T-helper 1 cell (primary cell): ENCODE results near the gene MYBPH.

ENCODE experiments used
- DNase-seq, 5 donors: peaks; one replicate each; pipeline ENCODE4 v3.0.0-alpha.2; 2012 to 2020

The MYBPH gene

DNA sequence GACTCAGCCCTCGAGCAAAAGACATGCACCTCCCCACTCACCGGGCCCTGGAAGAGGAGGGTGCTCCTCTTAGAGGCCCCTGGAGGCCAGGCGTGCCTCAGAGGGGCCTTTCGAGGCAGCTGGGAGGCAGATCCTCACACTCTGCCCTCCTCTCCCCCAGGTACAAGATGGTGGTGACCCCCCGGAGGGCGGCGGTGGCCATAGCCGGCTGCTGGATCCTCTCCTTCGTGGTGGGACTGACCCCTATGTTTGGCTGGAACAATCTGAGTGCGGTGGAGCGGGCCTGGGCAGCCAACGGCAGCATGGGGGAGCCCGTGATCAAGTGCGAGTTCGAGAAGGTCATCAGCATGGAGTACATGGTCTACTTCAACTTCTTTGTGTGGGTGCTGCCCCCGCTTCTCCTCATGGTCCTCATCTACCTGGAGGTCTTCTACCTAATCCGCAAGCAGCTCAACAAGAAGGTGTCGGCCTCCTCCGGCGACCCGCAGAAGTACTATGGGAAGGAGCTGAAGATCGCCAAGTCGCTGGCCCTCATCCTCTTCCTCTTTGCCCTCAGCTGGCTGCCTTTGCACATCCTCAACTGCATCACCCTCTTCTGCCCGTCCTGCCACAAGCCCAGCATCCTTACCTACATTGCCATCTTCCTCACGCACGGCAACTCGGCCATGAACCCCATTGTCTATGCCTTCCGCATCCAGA is 10.4 kb downstream of the MYBPH start:
- DNase-seq, result no peak

DNA sequence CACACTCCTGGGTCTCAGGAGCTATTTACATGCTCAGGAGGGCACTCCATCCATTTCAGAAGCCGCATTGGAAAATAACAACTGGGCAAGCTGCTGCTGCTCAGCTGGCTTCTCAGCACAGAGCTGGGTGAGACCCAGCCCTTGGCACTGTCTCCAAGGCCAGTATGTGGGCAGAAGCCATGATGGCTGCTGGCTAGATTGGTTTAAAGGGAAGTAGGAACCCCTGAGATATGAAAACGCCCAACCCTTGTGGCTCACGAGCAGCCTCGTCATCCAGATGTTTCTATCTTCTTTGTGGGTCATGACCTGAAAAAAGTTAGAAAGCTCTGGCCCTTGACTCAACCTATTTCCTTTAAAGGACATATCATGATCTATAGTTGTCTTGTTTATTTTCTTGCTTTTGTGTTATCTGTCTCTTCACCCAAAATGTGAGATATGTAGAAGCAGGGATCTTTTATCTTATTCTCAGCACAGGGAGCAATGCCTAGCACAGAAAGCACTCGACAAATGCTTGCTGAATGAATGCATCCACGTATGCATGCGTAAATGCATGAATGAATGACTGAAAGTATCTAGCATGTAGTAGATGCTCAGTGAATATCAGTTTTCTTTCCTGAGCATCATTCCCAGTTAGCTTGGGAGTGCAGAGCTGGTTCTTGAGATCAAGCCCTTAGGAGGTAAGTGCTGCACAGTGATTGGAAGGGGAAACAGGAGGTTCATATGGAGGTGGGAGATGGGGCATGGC is 11.6 kb downstream of the MYBPH start:
- DNase-seq, result no peak

DNA sequence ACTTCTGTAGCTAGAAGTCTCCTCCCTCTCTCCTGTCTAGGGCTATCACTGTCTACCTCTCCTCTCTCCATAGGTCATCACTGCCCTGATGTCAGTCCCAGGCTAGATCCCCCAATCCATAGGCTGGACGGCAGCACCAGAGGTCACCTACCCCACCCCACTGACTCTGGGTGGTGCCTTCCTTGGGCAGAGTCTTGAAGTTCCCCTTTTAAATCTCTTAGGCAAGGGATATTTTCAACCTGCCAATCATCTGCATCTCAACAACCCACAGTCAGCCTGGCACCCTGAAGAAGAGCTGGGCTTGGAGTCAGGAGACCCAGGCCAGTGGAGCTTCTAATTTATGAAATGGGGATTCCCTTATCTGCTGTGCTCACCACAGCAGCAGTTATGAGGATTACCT is 13.2 kb downstream of the MYBPH start:
- no peak for DNase-seq

DNA sequence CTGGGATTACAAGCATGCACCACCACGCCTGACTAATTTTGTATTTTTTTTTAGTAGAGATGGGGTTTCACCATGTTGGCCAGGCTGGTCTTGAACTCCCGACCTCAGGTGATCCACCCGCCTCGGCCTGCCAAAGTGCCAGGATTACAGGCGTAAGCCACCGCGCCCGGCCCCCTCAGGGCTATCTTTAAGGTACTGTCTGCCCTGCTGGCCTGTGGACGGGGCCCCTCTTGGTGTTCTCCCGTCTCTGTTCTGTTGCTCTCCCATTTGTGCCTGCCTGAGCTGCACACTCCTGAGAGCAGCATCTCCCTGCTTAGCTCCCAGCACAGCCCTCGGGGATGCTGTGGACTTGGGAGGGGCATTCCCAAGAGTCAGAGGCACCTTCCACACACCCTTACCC is 13.9 kb downstream of the MYBPH start:
- no peak for DNase-seq

DNA sequence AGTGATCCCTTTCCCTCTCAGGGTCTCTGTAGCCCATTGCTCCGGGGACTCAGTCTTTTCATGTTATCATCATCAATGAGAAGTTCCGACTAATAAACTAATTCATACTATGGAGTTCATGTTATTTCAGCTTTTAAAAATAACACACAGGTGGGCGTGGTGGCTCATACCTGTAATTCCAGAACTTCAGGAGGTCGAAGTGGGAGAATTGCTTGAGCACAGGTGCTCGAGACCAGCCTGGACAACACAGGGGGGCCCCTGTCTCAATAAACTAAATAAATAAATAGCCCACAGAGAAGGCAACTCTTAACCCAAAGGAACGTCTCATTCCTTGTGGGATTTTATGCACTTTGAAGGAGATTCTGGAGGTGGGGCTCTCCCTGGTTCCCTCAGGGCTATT is 14.5 kb downstream of the MYBPH start:
- no peak for DNase-seq

DNA sequence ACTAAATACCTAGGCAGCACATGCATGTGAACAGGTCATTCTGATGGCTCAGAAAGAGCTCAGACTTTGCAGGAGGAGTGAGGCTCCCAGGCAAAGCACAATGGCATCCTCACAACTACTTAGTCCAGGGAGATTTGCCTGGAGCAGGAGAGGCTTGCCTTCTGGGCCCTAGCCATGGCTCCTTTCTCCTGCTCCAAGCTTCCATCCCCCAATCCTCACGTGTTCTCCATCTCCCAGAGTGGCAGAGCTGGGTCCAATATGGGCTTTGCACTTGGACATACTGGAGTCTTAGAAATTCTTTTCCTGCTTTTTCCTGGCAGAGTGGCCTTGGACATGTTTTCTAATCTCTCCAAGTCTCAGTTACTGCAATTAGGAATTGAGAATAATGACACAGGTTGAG is 15.8 kb downstream of the MYBPH start:
- no peak for DNase-seq

DNA sequence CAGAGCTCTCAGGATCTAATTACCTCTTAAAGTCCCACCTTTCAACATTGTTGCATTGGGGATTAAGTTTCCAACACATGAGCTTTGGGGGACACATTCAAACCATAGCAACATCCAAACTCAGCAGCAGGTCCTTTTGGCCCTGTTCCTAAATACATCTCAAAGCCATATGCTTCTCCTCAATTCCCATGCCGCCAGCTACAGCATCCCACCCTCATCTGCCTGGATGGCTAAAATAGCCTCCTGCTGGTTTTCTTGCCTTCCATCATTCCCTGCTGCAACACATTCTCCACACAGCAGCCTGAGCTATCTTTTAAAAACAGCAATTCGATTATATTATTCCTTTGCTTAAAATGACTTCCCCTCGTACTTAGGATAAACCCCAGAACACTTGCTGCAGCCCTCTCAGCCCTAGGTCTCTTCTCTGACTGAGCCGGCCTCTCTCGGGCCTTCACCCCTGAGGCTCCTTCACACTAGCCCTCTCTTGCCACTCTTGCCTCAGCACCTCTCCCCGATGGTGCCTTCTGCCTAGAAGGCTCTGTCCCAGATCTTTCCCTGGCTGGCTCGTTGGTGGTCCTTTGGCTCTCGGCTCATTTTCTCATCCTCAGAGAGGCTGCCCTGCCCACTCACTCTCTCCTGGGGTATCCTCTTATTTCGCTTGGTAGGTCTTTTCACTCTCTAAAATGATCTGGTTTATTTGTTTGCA is 16.5 kb downstream of the MYBPH start:
- no peak for DNase-seq

DNA sequence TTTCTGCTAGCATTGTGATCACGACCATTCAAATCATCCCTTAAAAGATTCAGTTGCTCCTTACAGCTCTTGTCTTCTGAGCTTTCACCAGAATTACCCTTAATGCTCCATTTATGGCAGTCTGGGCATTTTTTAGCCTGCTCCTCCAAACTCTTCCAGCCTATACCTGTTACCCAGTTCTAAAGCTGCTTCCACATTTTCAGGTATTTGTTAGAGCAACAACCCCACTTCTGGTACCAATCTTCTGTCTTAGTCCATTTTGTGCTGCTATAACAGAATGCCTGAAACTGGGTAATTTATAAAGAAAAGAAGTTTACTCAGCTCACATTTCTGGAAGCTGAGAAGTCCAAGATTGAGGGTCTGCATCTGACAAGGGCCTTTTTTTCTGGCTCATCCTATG is 17.2 kb downstream of the MYBPH start:
- no peak for DNase-seq

DNA sequence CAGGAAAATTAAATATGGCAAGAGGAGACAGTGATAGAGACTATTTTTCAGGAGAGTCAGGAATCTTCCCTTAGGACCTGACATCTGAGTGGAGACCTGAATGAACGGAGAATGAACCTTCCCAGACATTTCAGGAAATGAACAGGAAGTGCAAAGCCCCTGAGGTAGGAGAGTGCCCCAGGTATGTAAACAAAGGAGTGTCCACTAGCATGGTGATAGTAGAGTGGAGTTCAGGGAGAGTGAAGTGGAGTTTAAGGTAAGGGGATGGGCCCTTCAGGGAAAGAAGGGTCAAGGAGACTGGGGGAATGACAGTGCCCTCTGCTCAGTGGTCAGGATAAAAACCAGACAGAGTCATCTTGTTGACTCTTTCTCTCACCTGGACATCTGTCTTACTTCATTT is 19.3 kb downstream of the MYBPH start:
- DNase-seq, result no peak

DNA sequence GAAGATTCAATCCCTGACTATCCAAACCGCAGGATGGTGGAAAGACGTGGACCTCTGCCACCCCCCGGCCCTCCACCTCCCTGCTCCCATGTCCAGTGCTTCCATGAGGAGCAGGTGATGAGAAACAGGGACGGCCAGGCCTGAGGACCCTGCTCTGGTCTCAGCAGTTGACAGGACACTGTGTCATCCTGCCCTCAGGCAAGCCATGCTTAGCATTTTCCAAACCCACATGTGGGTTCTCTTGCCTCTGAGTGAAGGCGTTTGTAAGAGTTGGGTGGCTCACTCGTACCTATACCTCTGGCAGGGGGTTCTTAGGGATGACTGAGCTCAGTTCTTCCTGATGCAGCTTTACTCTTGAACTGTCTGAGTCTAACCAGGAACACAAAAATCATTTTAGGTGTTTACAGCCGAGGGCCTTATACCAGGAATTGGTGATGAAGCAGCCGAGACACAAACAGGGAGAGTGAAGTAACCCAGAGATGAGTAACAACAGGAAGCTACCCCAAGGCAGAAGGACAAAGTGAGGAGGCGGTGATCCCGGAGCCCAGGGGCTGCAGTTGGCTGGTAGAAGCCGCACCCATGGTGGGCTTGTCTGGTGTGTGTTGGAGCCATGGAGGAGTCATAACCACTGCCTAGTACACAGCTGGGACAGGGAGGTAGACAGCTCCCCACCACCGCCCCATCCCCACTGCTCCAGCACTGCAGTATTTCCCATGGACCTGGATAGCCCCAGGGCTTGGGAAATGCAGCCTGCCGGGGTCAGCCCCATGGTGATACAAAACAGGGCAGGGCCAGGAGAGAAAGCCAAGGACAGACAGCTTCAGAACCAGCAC is 21.4 kb downstream of the MYBPH start:
- DNase-seq, result no peak

DNA sequence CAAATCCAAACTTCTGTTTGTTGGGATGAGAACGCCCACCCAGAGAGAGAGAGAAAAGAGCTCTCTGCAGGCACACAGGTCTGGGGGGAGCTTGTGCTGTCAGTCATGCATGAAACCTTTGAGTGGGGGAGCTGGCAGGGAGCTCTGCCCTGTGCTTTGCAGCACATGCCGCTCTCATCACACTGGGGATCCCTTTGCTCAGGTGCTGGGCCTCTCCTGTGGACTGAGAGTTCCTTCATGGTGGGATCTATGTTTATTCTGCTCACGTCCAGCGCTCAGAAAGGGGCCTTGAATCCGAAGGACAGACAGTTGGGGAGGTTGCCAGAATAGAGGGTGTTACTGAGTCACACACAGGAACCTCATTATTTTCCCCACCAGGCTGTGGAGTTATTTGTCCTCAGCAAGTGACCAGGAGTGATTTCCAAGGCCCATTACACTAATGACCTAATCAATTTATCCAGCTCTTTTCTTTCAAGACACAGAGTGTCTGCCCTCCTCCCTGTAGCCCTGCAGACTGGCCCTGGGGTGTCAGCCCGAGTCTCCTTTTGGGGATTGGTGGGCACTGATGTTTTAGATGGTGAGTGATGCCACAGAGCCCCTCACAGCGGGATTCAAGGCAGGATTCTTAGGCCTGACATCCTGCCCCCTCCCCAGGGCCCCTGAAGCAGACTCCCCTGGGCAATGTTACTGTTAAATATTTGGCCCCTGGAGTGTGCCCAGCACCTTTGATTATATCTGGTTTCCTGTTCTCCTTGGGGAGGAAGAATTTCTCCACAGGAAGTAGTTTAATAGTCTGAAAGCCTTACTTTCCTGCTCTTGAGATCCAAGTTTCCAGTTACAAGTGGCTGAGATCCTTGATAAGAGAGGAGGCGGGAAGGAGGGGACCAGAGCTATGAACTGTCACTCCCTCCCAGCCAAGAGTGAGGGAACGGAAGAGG is 22.3 kb downstream of the MYBPH start:
- no peak for DNase-seq

DNA sequence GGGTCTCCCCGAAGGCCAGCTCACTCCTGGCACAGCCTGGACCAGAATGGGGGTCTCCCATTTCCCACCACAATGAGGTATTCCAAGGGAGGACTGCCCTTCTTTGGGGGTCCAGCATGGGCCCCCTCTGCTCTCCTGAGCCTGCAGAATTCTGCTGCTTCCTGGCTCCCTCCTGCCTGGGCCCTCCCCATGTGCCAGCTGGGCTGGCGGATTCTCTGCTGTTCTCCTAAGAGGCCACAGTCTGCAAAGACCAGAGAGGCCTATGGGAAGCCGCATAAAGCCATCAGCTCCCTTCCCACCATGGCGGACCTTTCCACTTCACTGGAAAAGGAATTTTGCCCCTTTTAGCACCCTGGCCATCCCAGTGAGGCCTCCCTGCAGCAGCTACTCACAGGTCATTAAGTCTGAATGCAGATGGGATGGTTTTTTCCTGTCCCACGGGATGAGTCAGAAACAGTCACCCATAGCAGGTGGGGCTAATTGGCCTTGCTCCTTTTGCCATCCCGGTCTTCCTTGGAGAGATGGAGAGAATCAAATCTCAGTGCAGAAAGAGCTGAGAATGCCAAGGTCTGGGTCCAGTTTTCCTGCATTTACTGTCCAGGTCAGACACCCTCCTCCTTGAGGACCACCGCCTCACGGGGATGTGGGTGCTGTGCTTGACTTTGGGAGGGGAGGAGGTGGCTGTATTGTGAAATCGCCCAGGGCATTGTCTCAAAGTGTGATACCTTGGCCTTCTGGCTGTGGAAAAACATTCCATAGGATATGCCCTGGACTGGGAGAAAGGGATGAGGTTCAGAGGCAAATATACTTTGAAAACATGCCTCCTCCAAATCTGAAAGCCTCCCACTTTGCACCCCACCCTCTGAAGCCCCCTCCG is 23.2 kb downstream of the MYBPH start:
- no peak for DNase-seq

DNA sequence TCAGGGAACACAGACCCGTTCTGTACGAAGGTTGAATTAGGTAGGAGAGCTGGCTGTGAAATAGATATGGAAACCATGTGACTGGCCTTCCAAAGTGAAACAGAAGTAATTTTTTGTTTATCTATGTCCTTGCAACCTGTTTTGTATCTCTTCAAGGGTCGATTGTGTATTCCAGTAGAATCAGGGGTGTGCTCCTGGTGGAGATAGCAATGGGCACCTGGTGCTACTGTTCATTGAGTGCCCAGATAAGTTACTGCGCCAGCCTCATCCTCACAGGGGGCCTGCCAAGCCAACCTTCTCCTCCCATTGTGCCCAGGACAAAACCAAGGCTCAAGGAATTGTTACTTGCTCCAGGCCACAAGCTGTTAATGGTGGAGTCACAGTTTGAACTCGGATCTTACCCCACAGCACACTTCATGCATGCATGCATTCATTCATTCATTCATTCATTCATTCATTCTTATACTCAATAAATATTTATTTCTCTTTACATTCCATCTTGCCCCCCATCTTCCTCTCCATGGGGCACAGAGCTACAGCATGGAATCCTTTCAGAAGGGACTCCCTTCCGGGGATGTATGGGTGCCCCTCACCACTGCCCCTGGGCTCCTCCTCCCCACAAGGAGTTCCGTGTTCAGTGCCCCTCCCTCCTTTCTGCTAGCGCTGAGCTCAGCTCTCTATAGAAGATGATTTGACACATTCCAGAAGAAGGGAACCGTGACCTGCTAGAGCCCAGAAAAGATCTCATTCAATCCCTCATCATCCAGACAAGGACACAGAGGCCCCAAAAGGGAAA is 24.1 kb downstream of the MYBPH start:
- DNase-seq, result no peak

DNA sequence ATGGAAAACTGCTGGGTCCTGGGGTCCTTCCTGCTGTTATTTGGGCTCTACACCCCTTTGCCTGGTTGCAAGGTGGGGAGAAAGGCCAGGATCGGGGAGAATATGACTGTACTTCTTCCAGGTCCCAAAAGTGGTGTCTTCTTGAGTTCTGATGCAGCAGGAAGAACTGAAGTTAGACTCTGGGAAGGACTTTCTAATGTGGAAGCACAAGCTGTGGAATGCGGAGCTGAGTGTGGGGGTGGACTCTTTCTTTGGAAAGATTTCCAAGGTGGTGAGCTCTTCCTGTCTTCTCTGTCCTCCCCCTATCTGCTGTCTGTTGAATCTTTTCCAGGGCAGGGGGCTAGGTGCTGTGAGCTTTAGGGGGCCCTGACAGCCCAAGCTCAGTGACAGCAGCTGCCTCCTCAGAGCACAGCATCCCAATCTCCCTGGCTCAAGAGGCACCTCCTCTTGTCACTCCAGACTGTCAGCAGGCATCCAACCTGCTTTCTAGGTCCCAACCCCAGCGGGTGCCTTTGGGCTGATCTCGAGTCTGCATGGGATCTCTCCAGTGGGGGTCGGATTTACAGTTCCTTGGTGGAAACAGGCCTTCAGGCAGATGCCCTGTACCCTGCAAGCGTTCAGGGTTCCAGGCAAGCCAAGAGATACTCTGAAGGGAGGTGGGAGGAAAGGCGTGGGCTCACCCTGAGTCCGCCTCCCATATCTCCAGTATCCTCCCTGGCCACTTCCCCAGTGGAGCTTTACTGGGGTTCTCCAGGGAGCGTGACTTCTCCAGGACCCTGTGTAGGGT is 24.9 kb downstream of the MYBPH start:
- no peak for DNase-seq

DNA sequence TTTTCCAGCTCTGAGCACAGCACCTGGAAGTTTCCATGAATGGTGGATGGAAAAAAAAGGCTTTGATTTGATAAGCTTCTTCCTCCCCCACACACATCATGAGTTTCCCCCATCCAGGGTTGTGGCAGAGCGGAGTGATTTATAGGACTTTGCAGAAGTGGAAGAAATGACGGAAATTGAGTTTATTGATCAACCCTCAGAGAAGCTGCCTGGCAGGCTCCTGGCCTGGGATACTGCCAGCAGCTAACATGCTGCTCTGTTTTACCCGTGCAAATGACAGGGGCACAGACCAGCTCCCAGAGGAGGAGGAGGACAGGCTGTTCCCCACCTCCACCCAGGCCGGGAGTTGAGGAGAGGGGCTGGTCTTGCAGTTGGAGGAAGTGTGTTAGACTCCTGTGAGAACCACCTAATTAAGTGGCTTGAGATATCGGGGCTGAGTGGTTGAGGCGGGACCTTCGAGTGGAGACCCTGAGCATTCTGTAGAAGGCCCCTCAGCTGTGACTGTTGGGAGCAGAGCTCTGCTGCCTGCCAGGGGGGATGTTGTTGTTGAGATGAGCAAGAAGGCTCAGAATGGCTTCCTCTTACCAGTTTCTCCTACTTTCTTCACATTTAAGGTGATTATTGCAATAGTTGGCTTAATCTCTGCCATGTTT is 26.3 kb downstream of the MYBPH start:
- no peak for DNase-seq

DNA sequence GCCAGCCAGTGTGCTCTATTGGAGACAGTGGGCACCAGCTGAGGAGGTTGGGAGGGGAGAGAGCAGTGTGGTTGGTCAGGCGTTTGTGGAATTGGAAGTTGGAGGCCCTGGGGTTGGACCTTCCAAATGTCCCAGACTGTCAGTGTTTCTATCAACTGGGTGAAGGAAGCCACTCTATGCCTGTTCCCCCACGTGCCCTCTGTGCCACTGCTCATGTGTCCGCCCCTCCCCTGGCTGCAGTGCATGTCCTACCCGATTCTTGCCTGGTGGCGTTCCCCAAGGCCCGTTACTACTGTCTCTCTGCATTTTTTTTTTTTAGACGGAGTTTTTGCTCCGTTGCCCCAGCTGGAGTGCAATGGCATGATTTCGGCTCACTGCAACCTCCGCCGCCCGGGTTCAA is 27.0 kb downstream of the MYBPH start:
- no peak for DNase-seq

DNA sequence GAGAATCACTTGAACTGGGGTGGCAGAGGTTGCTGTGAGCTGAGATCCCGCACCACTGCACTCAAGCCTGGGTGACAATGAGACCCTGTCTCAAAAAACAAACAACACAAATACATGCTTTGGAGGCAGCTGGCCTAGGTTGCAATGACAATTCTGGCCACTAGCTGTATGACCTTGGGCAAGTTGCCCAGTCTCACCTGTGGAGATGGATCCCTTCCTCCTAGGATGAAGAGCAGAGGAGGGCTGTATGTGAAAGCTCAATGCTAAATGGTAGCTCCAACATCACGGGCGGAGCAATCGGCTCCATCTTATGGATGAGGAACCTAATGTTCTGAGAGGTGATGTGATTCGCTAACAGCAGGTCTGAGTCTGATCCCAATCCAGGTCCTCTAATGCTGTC is 27.5 kb downstream of the MYBPH start:
- no peak for DNase-seq

DNA sequence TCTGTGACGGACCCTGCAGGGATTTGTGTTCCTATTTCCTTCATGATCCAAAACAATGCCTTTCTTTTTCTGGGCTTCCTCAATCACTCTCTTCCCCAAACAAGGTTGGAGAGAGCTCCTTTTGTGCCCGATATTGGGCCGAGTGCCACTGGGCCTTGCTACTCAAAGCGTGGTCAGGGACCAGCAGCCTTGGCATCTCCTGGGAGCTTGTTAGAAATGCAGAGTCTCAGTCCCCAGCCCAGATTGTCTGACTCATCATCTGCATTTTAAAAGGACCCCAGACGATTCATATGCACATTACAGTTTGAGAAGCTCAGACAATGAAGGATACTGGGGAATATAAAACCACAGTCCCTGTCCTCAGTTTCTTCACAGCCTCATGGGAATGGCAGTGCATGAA is 28.2 kb downstream of the MYBPH start:
- DNase-seq, result no peak

DNA sequence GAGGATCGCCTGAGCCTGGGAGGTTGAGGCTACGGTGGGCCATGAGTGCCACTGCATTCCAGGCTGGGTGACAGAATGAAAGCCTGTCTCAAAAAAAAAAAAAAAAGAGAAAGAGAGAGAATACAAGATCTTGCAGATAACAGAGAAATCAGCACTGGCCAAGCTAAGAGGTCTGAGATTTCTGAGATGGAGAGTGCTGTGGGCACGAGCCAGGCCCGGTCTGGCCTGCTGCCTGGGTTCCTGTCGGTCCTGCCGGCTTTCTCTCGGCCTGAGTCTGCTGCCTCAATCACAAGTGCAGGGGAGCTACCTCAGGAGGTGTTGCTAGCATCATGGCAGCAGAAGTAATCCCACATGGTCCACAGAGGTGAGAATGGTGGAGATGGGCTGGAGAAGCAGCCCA is 29.1 kb downstream of the MYBPH start:
- DNase-seq, result no peak
